Measurements from ENCODE around the gene BLACAT1. TPM values are rescaled to one million over a fixed set of nuclear protein-coding genes. Genes with fewer than 3 reads are reported as not detected.

Gene BLACAT1
- total and polyA plus RNA-seq, 2 of the 4 experiments (the other 2 are of a cell fraction): under 0.01 to 0.05 TPM

- Histone ChIP-seq H4K20me1 (ENCODE audit: insufficient read depth, low read length) (no peaks in the 10 kb centered on the region; the same call in 1 of the 2 replicates), H3K14ac (replicated peaks; ENCODE audit: low read depth, low read length) (no peak overlapping the region), H4K8ac (ENCODE audit: low read depth in 2 of 2, low read length in 2 of 2) (no peak overlapping the region), H2BK20ac (ENCODE audit: low read depth, low read length) (no peak overlapping the region), H3K9me3 (ENCODE audit: control insufficient read depth, insufficient read depth, low read length) (no peaks in the 10 kb centered on the region), H3K9me1 (ENCODE audit: insufficient read depth, low read length) (no peaks in the 10 kb centered on the region), H3K56ac (ENCODE audit: extremely low read depth, insufficient read depth, low read length) (no peak overlapping the region), H2BK120ac (ENCODE audit: low read depth, low read length) (no peak overlapping the region), H3K4me3 (ENCODE audit: insufficient read depth, low read depth, low read length) (no peak overlapping the region), H3K4ac (ENCODE audit: low read depth, low read length) (no peak overlapping the region), H4K91ac (ENCODE audit: insufficient read depth, low read depth, low read length) (no peak overlapping the region), H3K9ac (ENCODE audit: low read depth, low read length) (no peak overlapping the region), H3K23ac (ENCODE audit: low read depth, low read length) (no peak overlapping the region), H3K4me2 (ENCODE audit: low read depth, low read length) (no peak overlapping the region), H3K27ac (ENCODE audit: insufficient read depth, low read length) (no peak overlapping the region), H3K27me3 (ENCODE audit: control insufficient read depth, insufficient read depth, low read length) (peaks cover 51% of the 10 kb centered on the region), H2BK15ac (ENCODE audit: low read depth, low read length) (no peak overlapping the region), H3K4me1 (ENCODE audit: control insufficient read depth, insufficient read depth, low read length) (peaks cover 3% of the 10 kb centered on the region; the same call in 1 of the 2 replicates), H2AK9ac (replicated peaks; ENCODE audit: low read depth, low read length, poor library complexity) (no peak overlapping the region), H2BK5ac (ENCODE audit: low read depth, low read length, poor library complexity, severe bottlenecking) (no peak overlapping the region), H2AK5ac (ENCODE audit: low read depth, low read length) (no peak overlapping the region), H4K5ac (ENCODE audit: low read depth, low read length) (no peak overlapping the region), H3K36me3 (ENCODE audit: control insufficient read depth, insufficient read depth, low read length) (no peaks in the 10 kb centered on the region), H3K79me1 (ENCODE audit: low read depth in 1 of 2, low read length in 2 of 2) (no peaks in the 10 kb centered on the region), H2AFZ (replicated peaks; ENCODE audit: low read length, poor library complexity) (no peak overlapping the region), H3K18ac (ENCODE audit: low read depth, low read length) (no peak overlapping the region)
- intact Hi-C loops (cut with micrococcal nuclease): no loop called here
- no TSS peak for BruUV-seq (replicated peaks)
- TF ChIP-seq MAFK (IDR thresholded peaks at IDR 0.05; ENCODE audit: low read depth, low read length) (no peak), CTCF (conservative IDR thresholded peaks at IDR 0.05; ENCODE audit: low read depth, low read length) (no peak), RAD21 (IDR thresholded peaks at IDR 0.05; ENCODE audit: low read length) (no peak), SMC3 (IDR thresholded peaks at IDR 0.05; ENCODE audit: low read depth, low read length) (no peak), MXI1 (IDR thresholded peaks at IDR 0.05; ENCODE audit: borderline replicate concordance, low read depth, low read length) (no peak), USF2 (IDR thresholded peaks at IDR 0.05; ENCODE audit: low read depth, low read length) (no peak), NFE2L2 (IDR thresholded peaks at IDR 0.05; ENCODE audit: low read depth, low read length) (no peak), FOS (IDR thresholded peaks at IDR 0.05; ENCODE audit: low read depth, low read length) (no peak), RFX5 (IDR thresholded peaks at IDR 0.05; ENCODE audit: low read depth, low read length) (no peak), CEBPB (IDR thresholded peaks at IDR 0.05; ENCODE audit: low read depth, low read length) (no peak), CHD1 (IDR thresholded peaks at IDR 0.05; ENCODE audit: low read depth, low read length) (no peak), BHLHE40 (IDR thresholded peaks at IDR 0.05; ENCODE audit: low read depth, low read length) (no peak), POLR2A (IDR thresholded peaks at IDR 0.05; ENCODE audit: low read depth, low read length) (no peak), MAZ (IDR thresholded peaks at IDR 0.05; ENCODE audit: borderline replicate concordance, low read depth, low read length) (no peak), RCOR1 (IDR thresholded peaks at IDR 0.05; ENCODE audit: insufficient replicate concordance, low read length) (no peak)
- TF ChIP-seq, protein P1, sequence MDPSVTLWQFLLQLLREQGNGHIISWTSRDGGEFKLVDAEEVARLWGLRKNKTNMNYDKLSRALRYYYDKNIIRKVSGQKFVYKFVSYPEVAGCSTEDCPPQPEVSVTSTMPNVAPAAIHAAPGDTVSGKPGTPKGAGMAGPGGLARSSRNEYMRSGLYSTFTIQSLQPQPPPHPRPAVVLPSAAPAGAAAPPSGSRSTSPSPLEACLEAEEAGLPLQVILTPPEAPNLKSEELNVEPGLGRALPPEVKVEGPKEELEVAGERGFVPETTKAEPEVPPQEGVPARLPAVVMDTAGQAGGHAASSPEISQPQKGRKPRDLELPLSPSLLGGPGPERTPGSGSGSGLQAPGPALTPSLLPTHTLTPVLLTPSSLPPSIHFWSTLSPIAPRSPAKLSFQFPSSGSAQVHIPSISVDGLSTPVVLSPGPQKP (IDR thresholded peaks at IDR 0.05; ENCODE audit: borderline replicate concordance, low read depth, low read length): no peak
- ATAC-seq (ENCODE audit: low read depth) (no peak), DNase-seq (no peak)
- CTCF ChIA-PET: no interaction called here
- dilution Hi-C loops (cut with HindIII; ENCODE audit: low sequenced_read_pairs, unreplicated experiment): no loop called here
- no CpG with 5 or more reads among the region's 1 CpG for WGBS, 2 experiments (ENCODE audit: extremely low coverage in 2 of 2, insufficient read length in 1 of 2)
- in situ Hi-C loops (cut with MboI; ENCODE audit: low sequenced_read_pairs): no loop called here
- POLR2A ChIA-PET (ENCODE audit: unreplicated experiment): no interaction called here
Measured at GRCh38 chr1:205496661-205497060, 40.8 kb upstream of the BLACAT1 start.

All from IMR-90 (cell line).